Measurements from ENCODE around the gene PIGT.

Gene PIGT

DNA sequence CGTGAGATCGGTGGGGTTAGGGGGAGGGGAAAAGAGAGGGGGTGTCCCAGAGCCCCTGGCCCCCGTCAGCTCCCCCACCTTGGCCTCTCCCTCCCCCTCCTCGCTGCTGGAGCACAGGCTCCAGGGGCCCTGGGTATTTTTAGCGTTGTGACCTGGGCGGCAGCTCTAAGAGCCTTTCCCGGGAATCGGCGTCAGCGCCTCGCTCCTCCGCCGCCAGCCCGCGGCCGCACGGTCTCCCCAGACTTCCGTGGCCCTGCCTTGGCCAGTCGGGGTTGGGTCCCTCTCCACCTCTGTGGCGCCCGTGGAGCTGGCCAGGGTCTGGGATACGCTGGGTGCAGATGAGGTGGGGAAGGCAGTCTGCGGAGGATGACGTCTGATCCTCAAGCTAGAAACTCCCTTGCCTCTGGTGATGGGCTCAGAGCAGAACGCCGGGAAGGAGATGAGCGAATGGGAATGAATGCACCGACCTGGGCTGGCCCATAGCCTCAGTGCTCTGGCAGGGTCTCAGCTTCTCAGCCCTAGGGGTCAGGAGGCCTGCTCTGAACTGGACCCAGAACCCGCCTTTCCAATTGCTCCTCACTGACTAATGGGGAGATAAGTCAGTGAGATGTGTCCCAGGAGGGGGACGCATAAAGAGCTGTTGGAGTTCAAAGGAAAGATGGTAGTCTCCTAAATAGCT, 8.7 kb upstream of the PIGT start:
- FAIRE-seq, result no peak
- TF ChIP-seq POLR2A (IDR thresholded peaks at IDR 0.05; ENCODE audit: low read depth, low read length) (no peak), POLR2AphosphoS5 (IDR thresholded peaks at IDR 0.05; ENCODE audit: low read depth, low read length) (no peak), PAX5 (IDR thresholded peaks at IDR 0.05; ENCODE audit: insufficient read depth, low read length, severe bottlenecking) (no peak), POU2F2 (IDR thresholded peaks at IDR 0.05; ENCODE audit: low read depth, low read length) (no peak)
- DNase-seq (ENCODE audit: insufficient read length, low spot score), result no peak

DNA sequence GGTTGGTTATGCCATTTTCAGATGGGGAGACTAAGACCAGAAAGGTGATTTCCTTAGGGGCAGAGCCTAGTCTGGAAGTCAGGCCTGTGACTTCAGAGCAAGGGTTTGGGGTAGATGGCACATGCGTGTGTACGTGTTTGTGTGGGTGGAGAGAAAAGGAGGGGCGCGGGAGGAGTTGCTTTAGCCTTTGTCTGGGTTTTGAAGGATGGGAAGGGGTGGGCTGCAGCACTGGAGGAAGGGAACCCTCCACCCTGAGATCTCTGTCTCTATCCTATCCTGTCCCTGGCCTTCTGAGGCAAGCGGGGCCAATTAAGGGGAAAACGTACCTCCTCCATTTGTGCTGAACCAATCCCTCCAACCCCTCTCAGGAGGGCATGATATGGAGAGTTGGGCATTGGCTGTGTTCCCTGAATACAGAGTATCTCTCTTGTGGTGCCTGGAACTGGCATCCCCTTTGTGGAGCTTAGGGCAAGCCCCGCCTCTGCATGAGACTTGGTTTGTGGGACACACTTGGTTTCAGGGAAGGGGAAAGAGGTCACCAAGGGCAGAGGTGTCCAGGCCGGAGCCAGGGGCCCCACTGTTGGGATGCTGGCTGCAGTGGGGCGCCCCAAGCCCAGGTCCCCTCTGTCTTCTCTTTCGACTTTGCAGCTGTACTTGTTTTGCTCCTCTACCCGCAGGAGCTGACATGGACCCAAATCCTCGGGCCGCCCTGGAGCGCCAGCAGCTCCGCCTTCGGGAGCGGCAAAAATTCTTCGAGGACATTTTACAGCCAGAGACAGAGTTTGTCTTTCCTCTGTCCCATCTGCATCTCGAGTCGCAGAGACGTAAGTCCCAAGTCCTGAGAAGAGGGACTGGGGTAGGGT, 7.9 kb upstream of the PIGT start, which contains the start of gene DBNDD2:
DBNDD2 (plus strand) TSS at position 507 of the 863 bp plus-strand sequence; CDS start at position 686, 179 bp downstream.
- TF ChIP-seq POLR2AphosphoS5 (IDR thresholded peaks at IDR 0.05; ENCODE audit: low read depth, low read length) (no peak), POLR2A (IDR thresholded peaks at IDR 0.05; ENCODE audit: low read depth, low read length) (no peak), POU2F2 (IDR thresholded peaks at IDR 0.05; ENCODE audit: low read depth, low read length) (no peak), SPI1 (IDR thresholded peaks at IDR 0.05; ENCODE audit: low read depth, low read length) (no peak), PAX5 (IDR thresholded peaks at IDR 0.05; ENCODE audit: insufficient read depth, low read length, severe bottlenecking) (no peak), TAF1 (IDR thresholded peaks at IDR 0.05; ENCODE audit: low read depth, low read length) (no peak)
- DNase-seq (ENCODE audit: insufficient read length, low spot score) (no peak), FAIRE-seq (no peak)

DNA sequence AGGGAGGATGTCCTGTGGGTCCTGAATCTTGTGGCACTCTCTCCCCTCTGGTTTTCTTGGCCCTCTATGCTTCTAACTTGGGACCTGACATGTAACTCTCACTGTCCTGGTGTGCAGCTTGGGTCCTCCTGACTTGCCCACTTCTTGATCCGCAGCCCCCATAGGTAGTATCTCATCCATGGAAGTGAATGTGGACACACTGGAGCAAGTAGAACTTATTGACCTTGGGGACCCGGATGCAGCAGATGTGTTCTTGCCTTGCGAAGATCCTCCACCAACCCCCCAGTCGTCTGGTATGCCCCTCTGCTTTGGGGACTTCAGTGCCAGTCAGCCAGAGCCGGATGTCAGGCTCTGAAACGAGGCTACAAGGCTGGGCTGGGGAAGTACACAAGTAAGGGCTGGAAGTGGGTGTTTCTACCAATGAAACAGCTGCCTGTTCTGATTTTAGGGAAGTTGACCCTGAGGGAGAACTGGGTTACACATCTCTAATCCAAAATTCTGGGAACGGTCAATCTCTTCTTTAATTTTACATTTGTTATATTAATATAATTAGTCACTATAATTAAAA, 7.2 kb upstream of the PIGT start:
- FAIRE-seq, result no peak
- DNase-seq (ENCODE audit: insufficient read length, low spot score), result no peak
- no peak for TF ChIP-seq TAF1 (IDR thresholded peaks at IDR 0.05; ENCODE audit: low read depth, low read length)
- TF ChIP-seq POLR2AphosphoS5 (IDR thresholded peaks at IDR 0.05; ENCODE audit: low read depth, low read length), result no peak
- no peak for TF ChIP-seq POLR2A (IDR thresholded peaks at IDR 0.05; ENCODE audit: low read depth, low read length)
- TF ChIP-seq POU2F2 (IDR thresholded peaks at IDR 0.05; ENCODE audit: low read depth, low read length), result no peak

DNA sequence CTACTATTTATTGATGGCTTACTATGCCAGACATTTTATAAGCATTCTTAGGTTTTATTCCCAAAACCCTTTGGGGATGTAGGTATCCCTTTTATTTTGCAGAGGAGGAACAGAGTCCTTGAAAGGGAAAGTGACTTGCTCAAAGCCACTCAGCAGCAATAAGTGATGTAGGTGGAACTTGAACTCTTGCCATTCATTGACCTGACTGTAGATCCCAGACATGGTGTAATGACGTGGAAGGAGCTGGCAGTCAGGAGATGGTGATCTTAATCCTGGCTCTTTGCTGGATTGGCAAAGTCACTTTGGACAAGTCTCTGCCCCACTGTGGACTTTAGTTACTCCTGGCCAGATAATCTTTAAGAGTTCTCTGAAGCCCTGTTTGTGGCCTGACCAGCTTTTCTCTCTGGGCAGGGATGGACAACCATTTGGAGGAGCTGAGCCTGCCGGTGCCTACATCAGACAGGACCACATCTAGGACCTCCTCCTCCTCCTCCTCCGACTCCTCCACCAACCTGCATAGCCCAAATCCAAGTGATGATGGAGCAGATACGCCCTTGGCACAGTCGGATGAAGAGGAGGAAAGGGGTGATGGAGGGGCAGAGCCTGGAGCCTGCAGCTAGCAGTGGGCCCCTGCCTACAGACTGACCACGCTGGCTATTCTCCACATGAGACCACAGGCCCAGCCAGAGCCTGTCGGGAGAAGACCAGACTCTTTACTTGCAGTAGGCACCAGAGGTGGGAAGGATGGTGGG, 6.2 kb upstream of the PIGT start:
- FAIRE-seq, result no peak
- no peak for TF ChIP-seq TAF1 (IDR thresholded peaks at IDR 0.05; ENCODE audit: low read depth, low read length)
- TF ChIP-seq PAX5 (IDR thresholded peaks at IDR 0.05; ENCODE audit: insufficient read depth, low read length, severe bottlenecking), result no peak
- TF ChIP-seq POLR2AphosphoS5 (IDR thresholded peaks at IDR 0.05; ENCODE audit: low read depth, low read length), result no peak
- no peak for TF ChIP-seq POLR2A (IDR thresholded peaks at IDR 0.05; ENCODE audit: low read depth, low read length)
- no peak for TF ChIP-seq POU2F2 (IDR thresholded peaks at IDR 0.05; ENCODE audit: low read depth, low read length)
- no peak for TF ChIP-seq SPI1 (IDR thresholded peaks at IDR 0.05; ENCODE audit: low read depth, low read length)

DNA sequence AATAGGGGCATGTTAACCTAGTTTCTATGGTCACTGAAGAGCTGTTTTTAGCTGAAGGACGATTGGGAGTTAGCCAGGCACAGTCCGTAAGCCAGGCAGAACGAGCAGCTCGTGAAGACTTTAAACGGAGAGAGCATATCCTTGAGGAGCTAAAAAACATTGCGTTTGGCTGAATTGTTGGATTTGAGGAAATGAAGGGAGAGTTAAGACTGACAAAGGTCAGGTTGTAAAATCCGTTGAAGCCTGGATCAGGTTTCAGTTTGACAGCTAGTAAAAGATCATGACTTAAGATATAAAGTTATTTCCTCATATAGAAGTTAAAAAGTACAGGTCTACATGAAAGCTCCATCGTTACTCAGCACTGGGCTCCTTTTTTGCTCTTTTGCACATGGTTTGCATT, 5.1 kb upstream of the PIGT start:
- DNase-seq (ENCODE audit: insufficient read length, low spot score) (no peak), FAIRE-seq (no peak)
- TF ChIP-seq POLR2A (IDR thresholded peaks at IDR 0.05; ENCODE audit: low read depth, low read length) (no peak), TAF1 (IDR thresholded peaks at IDR 0.05; ENCODE audit: low read depth, low read length) (no peak), POU2F2 (IDR thresholded peaks at IDR 0.05; ENCODE audit: low read depth, low read length) (no peak), SPI1 (IDR thresholded peaks at IDR 0.05; ENCODE audit: low read depth, low read length) (no peak), POLR2AphosphoS5 (IDR thresholded peaks at IDR 0.05; ENCODE audit: low read depth, low read length) (no peak), PAX5 (IDR thresholded peaks at IDR 0.05; ENCODE audit: insufficient read depth, low read length, severe bottlenecking) (no peak)

More for the DNA sequence above, 6.2 kb upstream of the PIGT start:
- DNase-seq (ENCODE audit: insufficient read length, low spot score), result no peak

DNA sequence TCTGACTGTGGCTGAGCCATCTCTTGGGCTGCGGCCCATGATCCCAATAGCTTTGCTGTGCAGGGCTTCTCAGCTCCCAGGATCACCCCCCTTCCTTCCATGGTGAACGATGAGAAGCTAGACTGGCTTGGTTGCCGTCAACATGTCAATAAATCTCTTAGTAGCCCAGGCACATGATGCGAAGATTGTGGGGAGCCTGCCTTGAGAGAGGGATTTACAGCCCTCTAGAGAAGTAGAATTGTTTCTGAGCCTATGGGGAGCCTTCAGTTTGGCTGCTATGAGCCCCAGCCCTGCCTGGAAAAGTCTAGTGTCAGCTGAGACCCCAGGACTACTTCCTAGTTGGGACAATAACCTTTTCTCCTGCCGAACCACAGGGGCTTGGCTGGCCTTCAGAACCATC, 3.3 kb upstream of the PIGT start:
- DNase-seq (ENCODE audit: insufficient read length, low spot score) (no peak), FAIRE-seq (no peak)
- no peak for TF ChIP-seq POLR2A (IDR thresholded peaks at IDR 0.05; ENCODE audit: low read depth, low read length)
- TF ChIP-seq POU2F2 (IDR thresholded peaks at IDR 0.05; ENCODE audit: low read depth, low read length), result no peak
- no peak for TF ChIP-seq POLR2AphosphoS5 (IDR thresholded peaks at IDR 0.05; ENCODE audit: low read depth, low read length)
- TF ChIP-seq PAX5 (IDR thresholded peaks at IDR 0.05; ENCODE audit: insufficient read depth, low read length, severe bottlenecking), result no peak
- no peak for TF ChIP-seq SPI1 (IDR thresholded peaks at IDR 0.05; ENCODE audit: low read depth, low read length)
- TF ChIP-seq TAF1 (IDR thresholded peaks at IDR 0.05; ENCODE audit: low read depth, low read length), result no peak

DNA sequence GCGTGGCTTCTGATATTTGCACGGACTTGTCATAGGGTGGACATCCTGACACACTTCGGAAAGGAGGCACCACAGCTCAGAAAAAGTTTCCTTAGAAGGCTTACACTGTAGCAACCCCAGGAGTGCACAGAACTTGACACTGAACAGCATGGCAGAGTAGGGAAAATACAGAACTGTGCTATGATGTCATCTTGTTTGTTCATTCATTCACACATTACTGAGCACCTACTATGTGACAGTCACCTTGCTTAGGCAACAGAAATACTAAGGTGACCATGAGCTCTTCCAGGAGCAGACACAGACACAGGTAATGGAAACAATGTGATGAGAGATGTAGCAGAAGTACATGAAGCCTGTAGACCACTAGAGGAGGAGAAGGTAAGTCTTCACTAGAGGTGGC, 2.5 kb upstream of the PIGT start:
- TF ChIP-seq TAF1 (IDR thresholded peaks at IDR 0.05; ENCODE audit: low read depth, low read length) (no peak), PAX5 (IDR thresholded peaks at IDR 0.05; ENCODE audit: insufficient read depth, low read length, severe bottlenecking) (no peak), POLR2AphosphoS5 (IDR thresholded peaks at IDR 0.05; ENCODE audit: low read depth, low read length) (no peak), POLR2A (IDR thresholded peaks at IDR 0.05; ENCODE audit: low read depth, low read length) (no peak), SPI1 (IDR thresholded peaks at IDR 0.05; ENCODE audit: low read depth, low read length) (no peak), POU2F2 (IDR thresholded peaks at IDR 0.05; ENCODE audit: low read depth, low read length) (no peak)
- FAIRE-seq (no peak), DNase-seq (ENCODE audit: insufficient read length, low spot score) (no peak)

DNA sequence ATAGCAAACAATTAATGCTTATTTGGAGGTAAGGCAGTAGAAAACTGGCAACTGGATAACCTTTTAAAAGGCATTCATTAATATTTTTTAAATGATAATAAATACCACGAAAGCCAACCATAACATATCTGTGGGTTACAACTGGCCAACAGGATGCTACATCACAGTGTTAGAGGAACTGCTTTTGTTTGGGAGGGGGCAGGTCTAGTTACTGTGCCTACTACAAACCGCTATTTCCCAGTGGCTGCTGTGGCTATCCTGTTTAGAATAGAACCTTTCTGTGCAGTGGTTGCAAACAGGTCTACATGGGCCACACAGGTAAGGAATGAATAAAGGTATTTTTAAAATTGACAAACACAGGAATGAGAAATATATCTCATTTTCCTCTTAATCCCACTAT, 976 bp downstream of the PIGT start:
- no peak for DNase-seq (ENCODE audit: insufficient read length, low spot score)
- no peak for FAIRE-seq
- no peak for TF ChIP-seq TAF1 (IDR thresholded peaks at IDR 0.05; ENCODE audit: low read depth, low read length)
- 0 out of 2 replicates have a peak, but pooled peaks have one; percentile 7 for TF ChIP-seq SPI1 (IDR thresholded peaks at IDR 0.05; ENCODE audit: low read depth, low read length)

All from GM12891 (cell line).